ENCODE results near the gene MAP3K13.

DNA sequence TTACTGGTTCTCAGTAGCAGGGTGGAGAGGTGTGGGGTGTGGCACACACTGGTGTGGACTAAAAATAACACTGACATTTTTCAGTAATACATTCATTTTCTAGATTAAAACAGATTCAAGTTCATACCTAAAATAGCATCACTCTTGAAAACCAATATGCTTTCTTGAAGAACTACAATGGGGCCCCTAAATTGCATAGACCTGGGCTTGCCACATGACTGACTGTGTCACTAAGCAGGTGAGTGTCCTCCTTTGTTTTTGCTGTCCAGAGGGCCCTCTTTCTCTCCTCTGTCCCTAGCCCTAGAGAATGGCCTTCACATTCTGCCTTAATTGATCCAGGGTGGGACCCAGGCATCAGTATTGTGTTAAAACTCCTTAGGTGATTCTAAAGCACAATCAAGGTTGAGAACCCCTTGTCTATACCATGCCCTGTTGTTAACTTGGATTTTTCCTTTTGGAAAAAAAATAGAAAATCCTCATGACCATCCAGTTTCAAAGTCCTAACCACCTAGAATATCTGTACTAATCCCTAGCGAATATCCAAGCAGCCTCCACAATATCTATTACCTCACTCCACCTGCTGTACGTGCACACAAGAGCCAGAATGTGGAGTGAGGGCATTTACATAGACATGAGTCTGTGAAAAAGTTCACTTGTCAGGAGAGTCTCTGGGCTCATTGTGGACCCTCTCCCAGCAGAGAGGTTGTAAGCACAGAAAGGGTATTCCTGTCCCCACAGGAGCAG lies 154.6 kb downstream of the MAP3K13 start:
- TF ChIP-seq, protein P1, sequence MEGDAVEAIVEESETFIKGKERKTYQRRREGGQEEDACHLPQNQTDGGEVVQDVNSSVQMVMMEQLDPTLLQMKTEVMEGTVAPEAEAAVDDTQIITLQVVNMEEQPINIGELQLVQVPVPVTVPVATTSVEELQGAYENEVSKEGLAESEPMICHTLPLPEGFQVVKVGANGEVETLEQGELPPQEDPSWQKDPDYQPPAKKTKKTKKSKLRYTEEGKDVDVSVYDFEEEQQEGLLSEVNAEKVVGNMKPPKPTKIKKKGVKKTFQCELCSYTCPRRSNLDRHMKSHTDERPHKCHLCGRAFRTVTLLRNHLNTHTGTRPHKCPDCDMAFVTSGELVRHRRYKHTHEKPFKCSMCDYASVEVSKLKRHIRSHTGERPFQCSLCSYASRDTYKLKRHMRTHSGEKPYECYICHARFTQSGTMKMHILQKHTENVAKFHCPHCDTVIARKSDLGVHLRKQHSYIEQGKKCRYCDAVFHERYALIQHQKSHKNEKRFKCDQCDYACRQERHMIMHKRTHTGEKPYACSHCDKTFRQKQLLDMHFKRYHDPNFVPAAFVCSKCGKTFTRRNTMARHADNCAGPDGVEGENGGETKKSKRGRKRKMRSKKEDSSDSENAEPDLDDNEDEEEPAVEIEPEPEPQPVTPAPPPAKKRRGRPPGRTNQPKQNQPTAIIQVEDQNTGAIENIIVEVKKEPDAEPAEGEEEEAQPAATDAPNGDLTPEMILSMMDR (conservative IDR thresholded peaks at IDR 0.05 in 1 of 2, IDR thresholded peaks at IDR 0.05 in 1 of 2; ENCODE audit: low read depth in 1 of 2, low read length in 2 of 2), result no peak
- no peak for TF ChIP-seq EZH2 (IDR thresholded peaks at IDR 0.05; ENCODE audit: low read length, missing control alignments)

All from fibroblast of lung (primary cell).